ENCODE results near the gene DYSF. TPM values are rescaled to one million over a fixed set of nuclear protein-coding genes. Genes with fewer than 3 reads are reported as not detected.

DYSF gene
- total RNA-seq, 2 experiments from 2014 or later: not detected

GRCh38 chr2:71588497-71589170 is 135.3 kb downstream of the DYSF start:
- H3K9me3 ChIP-seq (ENCODE audit: low read length): no peaks in the 10 kb centered on the region
- H4K20me1 ChIP-seq (ENCODE audit: insufficient read depth, low read length): no peaks in the 10 kb centered on the region
- no peak overlapping the region for H3K4me3 ChIP-seq (ENCODE audit: low read depth, low read length, poor library complexity, severe bottlenecking)
- no peak for DNase-seq (ENCODE audit: low spot score)
- CTCF ChIA-PET (ENCODE audit: unreplicated experiment): no interaction called here
- H2AFZ ChIP-seq (ENCODE audit: low read length): no peak overlapping the region
- BruUV-seq (replicated peaks): no TSS peak
- POLR2A ChIA-PET: no interaction called here
- no peaks in the 10 kb centered on the region for H3K36me3 ChIP-seq (ENCODE audit: insufficient read depth, low read length)
- H3K79me2 ChIP-seq (ENCODE audit: insufficient read depth, low read depth, low read length): no peaks in the 10 kb centered on the region
- intact Hi-C loops (cut with micrococcal nuclease; ENCODE audit: unreplicated experiment): no loop called here
- no peak for TF ChIP-seq CTCF (conservative IDR thresholded peaks at IDR 0.05; ENCODE audit: low read length)
- no peak for TF ChIP-seq EZH2phosphoT487 (IDR thresholded peaks at IDR 0.05; ENCODE audit: borderline replicate concordance, low read depth, low read length)
- no peak overlapping the region for H3K27ac ChIP-seq (ENCODE audit: low read depth, low read length, poor library complexity, severe bottlenecking)
- H3K4me2 ChIP-seq (ENCODE audit: low read length): no peak overlapping the region
- no peaks in the 10 kb centered on the region for H3K9me2 ChIP-seq (ENCODE audit: insufficient read depth, low read length)
- H3K4me1 ChIP-seq (ENCODE audit: insufficient read depth, low read length, poor library complexity, severe bottlenecking): no peaks in the 10 kb centered on the region

GRCh38 chr2:71589763-71590162 is 136.4 kb downstream of the DYSF start:
- no peaks in the 10 kb centered on the region for H4K20me1 ChIP-seq (ENCODE audit: insufficient read depth, low read length)

More at GRCh38 chr2:71589763-71590162, 136.4 kb downstream of the DYSF start:
- intact Hi-C loops (cut with micrococcal nuclease; ENCODE audit: unreplicated experiment): no loop called here
- no peak overlapping the region for H3K4me3 ChIP-seq (ENCODE audit: low read depth, low read length, poor library complexity, severe bottlenecking)
- H2AFZ ChIP-seq (ENCODE audit: low read length): no peak overlapping the region
- ChIA-PET POLR2A (no interaction called here), CTCF (ENCODE audit: unreplicated experiment) (no interaction called here)
- BruUV-seq (replicated peaks): no TSS peak
- H3K79me2 ChIP-seq (ENCODE audit: insufficient read depth, low read depth, low read length): no peaks in the 10 kb centered on the region
- no peak for TF ChIP-seq CTCF (conservative IDR thresholded peaks at IDR 0.05; ENCODE audit: low read length)
- no peak for TF ChIP-seq EZH2phosphoT487 (IDR thresholded peaks at IDR 0.05; ENCODE audit: borderline replicate concordance, low read depth, low read length)
- H3K4me1 ChIP-seq (ENCODE audit: insufficient read depth, low read length, poor library complexity, severe bottlenecking): no peaks in the 10 kb centered on the region
- H3K27ac ChIP-seq (ENCODE audit: low read depth, low read length, poor library complexity, severe bottlenecking): no peak overlapping the region
- no peak for DNase-seq (ENCODE audit: low spot score)
- no peaks in the 10 kb centered on the region for H3K9me3 ChIP-seq (ENCODE audit: low read length)
- no peaks in the 10 kb centered on the region for H3K36me3 ChIP-seq (ENCODE audit: insufficient read depth, low read length)
- no peaks in the 10 kb centered on the region for H3K9me2 ChIP-seq (ENCODE audit: insufficient read depth, low read length)
- H3K4me2 ChIP-seq (ENCODE audit: low read length): no peak overlapping the region
